NT2/D1 (cell line): ENCODE measurements around the gene COL4A5.

Experiments used
- DNase-seq: peaks from one replicate; pipeline ENCODE4 v3.0.0-alpha.2; 2011; ENCODE audit warnings: low read depth, low spot score
- H3K27me3 ChIP-seq: 2 replicates; pipeline ENCODE4 v1.6.0; 2011; ENCODE audit warnings: mild to moderate bottlenecking; ENCODE audit not compliant: insufficient read length, insufficient read depth
- H3K36me3 ChIP-seq: 2 replicates; pipeline ENCODE4 v1.6.1; 2011; ENCODE audit warnings: mild to moderate bottlenecking, low read length, mixed read lengths; ENCODE audit not compliant: insufficient read depth, insufficient read length
- H3K4me1 ChIP-seq: 2 replicates; pipeline ENCODE4 v1.5.1; 2011; ENCODE audit not compliant: insufficient read depth, insufficient read length
- H3K4me3 ChIP-seq: 2 replicates; pipeline ENCODE4 v1.5.1; 2011; ENCODE audit warnings: low read depth; ENCODE audit not compliant: insufficient read length
- H3K9ac ChIP-seq: 2 replicates; pipeline ENCODE4 v1.6.0; 2011; ENCODE audit warnings: low read depth; ENCODE audit not compliant: insufficient read length
- H3K9me3 ChIP-seq: 2 replicates; pipeline ENCODE4 v1.5.1; 2011; ENCODE audit warnings: mild to moderate bottlenecking, low read length; ENCODE audit not compliant: insufficient read depth
- SUZ12 ChIP-seq: IDR thresholded peaks from 2 replicates; pipeline ENCODE4 v1.6.1; 2011; ENCODE audit not compliant: insufficient read length, insufficient read depth; ENCODE audit errors: extremely low read depth
- YY1 ChIP-seq: IDR thresholded peaks from 2 replicates; pipeline ENCODE4 v1.6.1; 2011; ENCODE audit not compliant: insufficient read length, insufficient read depth
- ZNF274 ChIP-seq: IDR thresholded peaks from 2 replicates; pipeline ENCODE4 v1.6.1; 2011; ENCODE audit warnings: mild to moderate bottlenecking, low read depth, low read length

COL4A5 gene

DNA sequence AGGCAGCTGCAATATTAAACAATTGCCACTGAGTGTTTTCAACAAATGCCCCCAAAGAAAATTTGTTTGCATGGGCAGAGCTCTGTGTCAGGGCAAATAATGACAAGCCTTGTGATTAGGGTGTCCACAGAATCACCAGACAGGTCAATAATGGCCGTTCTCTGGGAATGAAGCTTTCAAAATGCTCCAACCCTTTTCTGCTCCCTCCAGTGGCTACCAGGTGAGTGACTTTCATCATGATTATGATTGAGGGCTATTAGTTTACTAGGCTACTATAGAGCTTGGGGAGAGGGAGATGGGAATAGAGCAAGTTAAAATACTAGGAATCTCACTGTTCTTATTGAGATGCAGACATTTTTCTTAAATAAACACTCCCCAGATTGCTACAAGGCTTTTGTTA is 273.2 kb downstream of the COL4A5 start:
- no peaks in the 10 kb centered on the region for H3K36me3 ChIP-seq
- H3K9ac ChIP-seq = no peak overlapping the region
- no peaks in the 10 kb centered on the region for H3K4me1 ChIP-seq
- no peak for TF ChIP-seq YY1
- no peak for TF ChIP-seq SUZ12
- H3K4me3 ChIP-seq = no peak overlapping the region
- DNase-seq = no peak
- H3K9me3 ChIP-seq = peaks cover 5% of the 10 kb centered on the region
- H3K27me3 ChIP-seq = no peaks in the 10 kb centered on the region

DNA sequence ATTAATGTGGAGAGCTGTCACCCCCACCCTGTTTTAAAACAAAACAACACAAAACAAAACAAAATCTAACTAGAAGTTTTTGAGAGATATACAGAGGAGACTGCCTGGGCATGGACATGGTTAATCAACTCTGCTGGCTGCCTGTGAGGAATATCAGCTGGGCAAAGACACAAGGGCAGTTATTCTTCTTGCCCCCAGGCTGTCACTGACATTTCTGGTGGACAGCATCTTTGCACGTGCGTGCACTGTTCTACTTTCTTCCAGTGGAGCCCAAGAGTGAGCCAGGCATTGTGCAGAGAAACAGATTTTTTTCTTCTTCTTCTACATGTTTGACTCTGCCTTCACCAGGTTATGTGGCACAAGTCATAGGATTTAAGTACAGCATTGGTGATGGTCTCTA is 282.9 kb downstream of the COL4A5 start:
- Histone ChIP-seq H3K9me3 (no peaks in the 10 kb centered on the region), H3K27me3 (no peaks in the 10 kb centered on the region), H3K9ac (no peak overlapping the region), H3K36me3 (no peaks in the 10 kb centered on the region), H3K4me3 (no peak overlapping the region), H3K4me1 (no peaks in the 10 kb centered on the region)
- TF ChIP-seq SUZ12 (no peak), YY1 (no peak), ZNF274 (no peak)
- DNase-seq = no peak

DNA sequence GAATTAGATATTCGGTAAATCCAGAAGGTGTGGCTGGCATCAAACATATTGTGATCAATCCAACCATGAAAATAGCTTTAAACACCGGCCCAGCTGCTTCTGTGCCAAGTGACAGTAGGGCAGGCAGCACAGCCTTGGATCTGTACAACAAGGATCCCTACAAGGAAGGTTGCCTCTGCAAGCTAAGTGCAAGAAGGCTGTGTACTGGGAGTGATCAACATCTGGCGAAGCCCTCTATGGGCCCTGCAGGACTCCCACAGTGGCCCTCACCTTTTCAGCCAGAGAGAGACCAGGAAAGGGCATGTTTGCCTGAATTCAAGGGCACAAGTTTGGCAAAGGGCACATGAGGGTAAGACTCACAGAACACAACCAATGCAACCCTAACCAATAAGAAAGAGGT is 287.1 kb downstream of the COL4A5 start:
- no peaks in the 10 kb centered on the region for H3K9me3 ChIP-seq
- no peak overlapping the region for H3K4me3 ChIP-seq
- TF ChIP-seq ZNF274 = no peak
- TF ChIP-seq YY1 = no peak
- TF ChIP-seq SUZ12 = no peak
- DNase-seq = no peak
- H3K27me3 ChIP-seq = no peaks in the 10 kb centered on the region
- H3K4me1 ChIP-seq = no peaks in the 10 kb centered on the region
- H3K36me3 ChIP-seq = no peaks in the 10 kb centered on the region
- H3K9ac ChIP-seq = no peak overlapping the region

DNA sequence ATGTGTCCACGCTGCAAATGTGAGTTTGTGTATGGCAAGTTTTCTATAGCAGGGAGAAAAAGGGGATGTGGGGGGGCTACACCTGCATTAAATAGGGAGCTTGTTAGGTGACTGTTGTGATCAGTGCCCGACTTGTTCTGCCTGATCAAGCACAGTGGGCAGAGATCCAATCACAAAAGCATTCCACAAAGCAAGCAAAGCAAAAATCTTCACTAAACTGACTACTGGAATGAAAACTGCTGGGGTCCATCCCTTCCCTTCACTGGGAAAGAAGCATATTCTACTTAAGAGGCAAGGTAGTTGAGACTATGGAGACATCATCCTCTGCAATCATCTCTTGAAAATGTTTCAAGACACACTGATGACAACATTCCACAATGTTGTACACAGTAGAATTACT is 291.5 kb downstream of the COL4A5 start:
- TF ChIP-seq YY1 (no peak), SUZ12 (no peak), ZNF274 (no peak)
- Histone ChIP-seq H3K4me3 (no peak overlapping the region), H3K9ac (no peak overlapping the region), H3K9me3 (no peaks in the 10 kb centered on the region; the same call in 1 of the 2 replicates), H3K27me3 (peaks cover 8% of the 10 kb centered on the region), H3K4me1 (no peaks in the 10 kb centered on the region), H3K36me3 (no peaks in the 10 kb centered on the region)
- DNase-seq = no peak

DNA sequence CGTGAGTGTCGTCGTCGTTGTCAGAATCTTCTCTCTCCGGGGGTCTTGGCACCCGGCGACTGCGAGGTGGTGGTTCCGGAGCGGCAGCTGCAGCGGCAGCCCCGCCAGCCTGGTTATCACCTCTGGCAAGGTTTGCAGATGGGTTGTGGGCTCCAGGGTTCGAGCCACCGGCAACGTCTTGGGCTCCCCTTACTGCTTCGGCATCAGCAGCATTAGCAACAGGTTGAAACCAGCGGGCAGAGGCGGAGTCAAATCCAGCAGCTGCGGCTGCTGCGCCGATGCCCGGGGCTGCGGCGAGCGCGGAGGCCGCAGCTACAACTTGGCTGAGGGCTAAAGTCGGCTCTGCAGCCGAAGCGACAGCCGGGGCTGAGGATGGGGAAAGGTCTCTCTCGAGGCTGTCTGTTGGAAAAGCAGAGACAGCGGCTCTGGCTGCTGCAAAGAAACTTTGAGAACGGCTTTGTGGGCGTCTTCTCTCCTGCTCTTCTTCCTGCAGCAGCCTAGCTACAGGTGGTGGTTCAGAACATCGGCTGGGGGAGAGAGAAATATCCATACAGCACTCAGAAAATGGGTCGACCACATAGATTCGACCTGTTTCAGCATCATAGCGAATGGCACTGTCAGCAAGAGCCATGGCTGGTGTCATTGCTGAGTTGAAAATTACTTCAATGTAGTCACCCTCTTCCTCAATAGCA is 293.1 kb downstream of the COL4A5 start:
- TF ChIP-seq YY1 (no peak), ZNF274 (no peak), SUZ12 (no peak)
- Histone ChIP-seq H3K4me3 (no peak overlapping the region), H3K27me3 (peaks cover 8% of the 10 kb centered on the region), H3K4me1 (no peaks in the 10 kb centered on the region), H3K36me3 (no peaks in the 10 kb centered on the region), H3K9me3 (no peaks in the 10 kb centered on the region; the same call in 1 of the 2 replicates), H3K9ac (no peak overlapping the region)
- DNase-seq = no peak

DNA sequence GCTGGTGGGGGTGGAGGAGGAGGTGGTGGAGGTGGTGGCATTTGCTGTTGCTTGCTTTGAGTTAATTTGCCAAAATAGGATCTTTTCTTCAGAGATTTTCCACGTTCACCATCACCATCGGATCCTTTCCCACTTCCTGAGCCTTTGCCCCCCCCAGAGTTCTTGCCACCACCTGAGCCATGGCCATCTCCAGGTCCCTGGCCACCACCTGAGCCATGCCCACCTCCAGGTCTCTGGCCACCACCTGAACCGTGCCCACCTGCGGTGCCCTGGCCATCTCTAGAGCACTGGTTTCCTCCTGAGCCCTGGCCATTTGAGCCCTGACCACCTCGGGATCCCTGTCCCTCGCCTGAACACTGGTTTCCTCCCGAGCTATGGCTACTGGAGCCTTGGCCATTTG is 294.8 kb downstream of the COL4A5 start:
- no peak for DNase-seq
- Histone ChIP-seq H3K4me3 (no peak overlapping the region), H3K27me3 (peaks cover 8% of the 10 kb centered on the region), H3K4me1 (no peaks in the 10 kb centered on the region), H3K9me3 (no peaks in the 10 kb centered on the region; the same call in 1 of the 2 replicates), H3K9ac (no peak overlapping the region), H3K36me3 (no peaks in the 10 kb centered on the region)
- no peak for TF ChIP-seq YY1
- TF ChIP-seq SUZ12 = no peak
- no peak for TF ChIP-seq ZNF274

DNA sequence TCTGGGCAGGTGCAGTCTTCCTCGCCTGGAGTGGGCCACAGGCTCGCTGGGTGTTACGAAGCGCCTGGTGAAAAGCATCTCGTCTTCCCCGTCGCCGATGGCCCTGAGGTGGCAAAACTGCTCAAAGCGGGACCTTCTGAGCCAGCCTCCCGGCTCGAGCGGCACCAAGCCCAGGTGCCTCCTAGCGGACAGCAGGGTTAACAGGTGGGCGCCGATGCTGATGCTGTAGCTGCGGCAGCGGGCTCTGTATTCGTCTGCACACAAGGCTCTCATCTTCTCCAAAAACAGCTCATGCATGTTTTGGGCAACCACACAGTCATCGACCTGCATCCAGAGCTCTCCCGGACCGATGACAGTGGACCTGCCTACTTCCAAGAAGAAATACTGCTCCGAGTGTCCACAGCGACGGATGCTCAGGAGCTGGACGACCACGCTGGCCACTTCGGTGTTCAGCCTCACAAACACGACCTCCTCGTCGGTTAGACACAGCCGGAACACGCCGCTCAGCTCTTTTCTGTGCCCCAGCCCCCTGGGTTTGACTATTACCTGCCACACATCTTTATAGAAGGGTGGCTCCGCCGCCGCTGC is 295.5 kb downstream of the COL4A5 start:
- Histone ChIP-seq H3K9me3 (no peaks in the 10 kb centered on the region; the same call in 1 of the 2 replicates), H3K9ac (peak overlapping the region; percentile 34), H3K4me3 (peak overlapping the region; percentile 58), H3K27me3 (peaks cover 8% of the 10 kb centered on the region), H3K36me3 (no peaks in the 10 kb centered on the region), H3K4me1 (no peaks in the 10 kb centered on the region)
- DNase-seq = no peak
- no peak for TF ChIP-seq SUZ12
- no peak for TF ChIP-seq ZNF274
- no peak for TF ChIP-seq YY1
